MM.1S (cell line): ENCODE results near the gene ZW10.

Experiments
- DNase-seq: peaks from one replicate; pipeline ENCODE4 v3.0.0-alpha.2; 2015
- H2AFZ ChIP-seq: fragments of 300-600 bp; sonication (generic); 2 replicates; pipeline ENCODE4 v1.6.0; 2016; ENCODE audit warnings: antibody characterized with exemption, low read length
- H3F3A ChIP-seq: fragments of 300-600 bp; sonication (generic); 2 replicates; pipeline ENCODE4 v1.6.1; 2016; ENCODE audit warnings: mild to moderate bottlenecking, antibody characterized with exemption, low read length, moderate library complexity, mixed read lengths; ENCODE audit not compliant: insufficient read depth
- H3K27ac ChIP-seq: fragments of 300-600 bp; sonication (generic); 2 replicates; pipeline ENCODE4 v1.5.1; 2016; ENCODE audit warnings: mild to moderate bottlenecking, low read length
- H3K27me3 ChIP-seq: fragments of 300-600 bp; sonication (generic); replicated peaks from 2 replicates; pipeline ENCODE4 v1.6.0; 2016; ENCODE audit warnings: low read length; ENCODE audit not compliant: insufficient read depth
- H3K36me3 ChIP-seq: fragments of 300-600 bp; sonication (generic); replicated peaks from 2 replicates; pipeline ENCODE4 v1.6.1; 2016; ENCODE audit warnings: mild to moderate bottlenecking, low read length, mixed read lengths; ENCODE audit not compliant: insufficient read depth
- H3K4me1 ChIP-seq: fragments of 300-600 bp; sonication (generic); 2 replicates; pipeline ENCODE4 v1.6.1; 2016; ENCODE audit warnings: low read length, mixed read lengths
- H3K4me2 ChIP-seq: fragments of 300-600 bp; sonication (generic); 2 replicates; pipeline ENCODE4 v1.6.0; 2016; ENCODE audit warnings: low read depth, low read length
- H3K4me3 ChIP-seq: fragments of 300-600 bp; sonication (generic); 2 replicates; pipeline ENCODE4 v1.5.1; 2016; ENCODE audit warnings: low read length, mixed read lengths
- H3K79me2 ChIP-seq: fragments of 300-600 bp; sonication (generic); 2 replicates; pipeline ENCODE4 v1.6.1; 2016; ENCODE audit warnings: mixed run types, low read length, mixed read lengths
- H3K9ac ChIP-seq: fragments of 300-600 bp; sonication (generic); 2 replicates; pipeline ENCODE4 v1.6.1; 2016; ENCODE audit warnings: low read length, mixed read lengths
- H3K9me2 ChIP-seq: fragments of 300-600 bp; sonication (generic); replicated peaks from 2 replicates; pipeline ENCODE4 v1.6.1; 2016; ENCODE audit warnings: mild to moderate bottlenecking, low read length, mixed read lengths; ENCODE audit not compliant: insufficient read depth
- H3K9me3 ChIP-seq: fragments of 300-600 bp; sonication (generic); replicated peaks from 2 replicates; pipeline ENCODE4 v1.6.1; 2016; ENCODE audit warnings: mild to moderate bottlenecking, low read length, mixed read lengths; ENCODE audit not compliant: insufficient read depth
- H4K20me1 ChIP-seq: fragments of 300-600 bp; sonication (generic); 2 replicates; pipeline ENCODE4 v1.6.1; 2016; ENCODE audit warnings: mild to moderate bottlenecking, low read length, moderate library complexity, mixed read lengths; ENCODE audit not compliant: insufficient read depth
- EZH2 ChIP-seq: fragments of 300-600 bp; sonication (generic); optimal IDR thresholded peaks from 2 replicates; pipeline ENCODE3; 2017; ENCODE audit warnings: low read depth, mild to moderate bottlenecking, antibody characterized with exemption, low read length, mixed read lengths
- EZH2phosphoT487 ChIP-seq: fragments of 300-600 bp; sonication (generic); IDR thresholded peaks from 2 replicates; pipeline ENCODE4 v1.6.1; 2018; ENCODE audit warnings: antibody characterized with exemption, low read length
- TF ChIP-seq, protein P1 (sequence below): fragments of 300-600 bp; sonication (generic); IDR thresholded peaks from 2 replicates; pipeline ENCODE4 v1.5.1; 2016; ENCODE audit warnings: antibody characterized with exemption, low read length, mixed read lengths

Gene ZW10

DNA sequence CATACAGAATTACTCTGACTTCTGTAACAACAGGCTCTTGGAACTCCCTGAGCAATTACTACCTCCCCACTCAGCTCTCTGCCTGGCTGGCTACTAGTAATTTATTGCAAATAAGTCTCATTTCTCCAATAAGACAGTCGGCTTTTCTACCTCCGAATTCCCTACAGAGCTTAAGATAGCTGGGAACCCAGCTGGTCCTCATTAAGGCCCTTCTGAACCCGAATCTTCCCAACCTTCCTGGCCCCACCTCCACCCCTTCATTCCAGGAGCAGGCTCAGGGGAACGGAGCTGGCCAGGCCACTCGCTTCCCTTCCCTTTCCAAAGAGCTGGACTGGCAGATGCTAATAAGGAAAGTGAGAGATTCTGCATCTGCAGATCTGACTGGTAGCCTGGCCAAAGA, 89.0 kb downstream of the ZW10 start:
- Histone ChIP-seq H3K4me3 (no peak overlapping the region), H3K4me2 (no peak overlapping the region), H3K9me2 (no peaks in the 10 kb centered on the region), H2AFZ (no peak overlapping the region), H3K9me3 (no peaks in the 10 kb centered on the region), H3K79me2 (no peaks in the 10 kb centered on the region), H3K27me3 (no peaks in the 10 kb centered on the region), H3F3A (no peaks in the 10 kb centered on the region), H3K36me3 (no peaks in the 10 kb centered on the region), H3K9ac (no peak overlapping the region), H3K4me1 (no peaks in the 10 kb centered on the region), H4K20me1 (no peaks in the 10 kb centered on the region), H3K27ac (no peak overlapping the region)
- no peak for TF ChIP-seq EZH2
- TF ChIP-seq, protein P1, sequence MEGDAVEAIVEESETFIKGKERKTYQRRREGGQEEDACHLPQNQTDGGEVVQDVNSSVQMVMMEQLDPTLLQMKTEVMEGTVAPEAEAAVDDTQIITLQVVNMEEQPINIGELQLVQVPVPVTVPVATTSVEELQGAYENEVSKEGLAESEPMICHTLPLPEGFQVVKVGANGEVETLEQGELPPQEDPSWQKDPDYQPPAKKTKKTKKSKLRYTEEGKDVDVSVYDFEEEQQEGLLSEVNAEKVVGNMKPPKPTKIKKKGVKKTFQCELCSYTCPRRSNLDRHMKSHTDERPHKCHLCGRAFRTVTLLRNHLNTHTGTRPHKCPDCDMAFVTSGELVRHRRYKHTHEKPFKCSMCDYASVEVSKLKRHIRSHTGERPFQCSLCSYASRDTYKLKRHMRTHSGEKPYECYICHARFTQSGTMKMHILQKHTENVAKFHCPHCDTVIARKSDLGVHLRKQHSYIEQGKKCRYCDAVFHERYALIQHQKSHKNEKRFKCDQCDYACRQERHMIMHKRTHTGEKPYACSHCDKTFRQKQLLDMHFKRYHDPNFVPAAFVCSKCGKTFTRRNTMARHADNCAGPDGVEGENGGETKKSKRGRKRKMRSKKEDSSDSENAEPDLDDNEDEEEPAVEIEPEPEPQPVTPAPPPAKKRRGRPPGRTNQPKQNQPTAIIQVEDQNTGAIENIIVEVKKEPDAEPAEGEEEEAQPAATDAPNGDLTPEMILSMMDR = no peak
- no peak for TF ChIP-seq EZH2phosphoT487
- no peak for DNase-seq

DNA sequence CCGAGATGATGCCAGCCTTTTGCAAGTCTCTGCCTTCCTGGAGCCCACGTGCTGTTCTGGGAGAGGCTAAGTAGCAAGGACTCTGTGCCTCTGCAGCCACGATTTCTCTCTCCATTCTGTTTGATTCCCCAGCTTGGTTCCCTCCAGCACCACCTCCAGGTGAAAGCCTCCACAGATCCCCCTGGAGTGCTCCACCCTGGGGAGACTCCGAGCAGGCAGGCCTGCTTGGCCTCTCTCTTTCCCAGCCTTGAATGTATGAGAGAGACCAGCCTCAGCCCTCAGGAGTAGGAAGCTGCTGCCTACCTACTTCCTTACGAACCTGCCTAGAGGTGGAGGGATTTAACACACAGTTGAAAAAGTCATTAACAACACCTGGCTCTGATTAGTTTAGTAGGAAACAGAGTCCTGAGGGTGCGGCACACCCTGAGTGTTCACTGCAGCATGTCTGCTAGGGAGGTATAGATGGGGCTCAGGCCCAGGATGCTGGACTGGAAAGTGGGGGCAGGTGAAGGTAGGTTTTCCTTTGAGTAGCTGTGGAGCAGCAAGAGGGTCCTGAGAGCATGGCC, 89.9 kb downstream of the ZW10 start:
- H3K9ac ChIP-seq = no peak overlapping the region
- H2AFZ ChIP-seq = no peak overlapping the region
- no peaks in the 10 kb centered on the region for H3F3A ChIP-seq
- no peaks in the 10 kb centered on the region for H3K27me3 ChIP-seq
- no peak overlapping the region for H3K4me3 ChIP-seq
- no peak for DNase-seq
- H3K36me3 ChIP-seq = no peaks in the 10 kb centered on the region
- no peaks in the 10 kb centered on the region for H3K9me3 ChIP-seq
- H3K4me1 ChIP-seq = no peaks in the 10 kb centered on the region
- H3K4me2 ChIP-seq = no peak overlapping the region
- no peak overlapping the region for H3K27ac ChIP-seq
- TF ChIP-seq EZH2phosphoT487 (no peak), EZH2 (no peak)
- TF ChIP-seq, protein P1 = no peak
- H3K9me2 ChIP-seq = no peaks in the 10 kb centered on the region
- H4K20me1 ChIP-seq = no peaks in the 10 kb centered on the region
- no peaks in the 10 kb centered on the region for H3K79me2 ChIP-seq
